ENCODE measurements around the gene NCOA6.

NCOA6 gene

GRCh38 chr20:34709831-34710567 is 115.5 kb downstream of the NCOA6 start:
- DNase-seq (ENCODE audit: low read depth, low spot score) = no peak
- H3K4me3 ChIP-seq (ENCODE audit: low read length) = peak overlapping the region; percentile 74

- peak; percentile 49 for DNase-seq (ENCODE audit: low read depth, low spot score)
- peak overlapping the region; percentile 74 for H3K4me3 ChIP-seq (ENCODE audit: low read length)
These were observed 116.2 kb downstream of the NCOA6 start for GRCh38 chr20:34709044-34709830.

DNA sequence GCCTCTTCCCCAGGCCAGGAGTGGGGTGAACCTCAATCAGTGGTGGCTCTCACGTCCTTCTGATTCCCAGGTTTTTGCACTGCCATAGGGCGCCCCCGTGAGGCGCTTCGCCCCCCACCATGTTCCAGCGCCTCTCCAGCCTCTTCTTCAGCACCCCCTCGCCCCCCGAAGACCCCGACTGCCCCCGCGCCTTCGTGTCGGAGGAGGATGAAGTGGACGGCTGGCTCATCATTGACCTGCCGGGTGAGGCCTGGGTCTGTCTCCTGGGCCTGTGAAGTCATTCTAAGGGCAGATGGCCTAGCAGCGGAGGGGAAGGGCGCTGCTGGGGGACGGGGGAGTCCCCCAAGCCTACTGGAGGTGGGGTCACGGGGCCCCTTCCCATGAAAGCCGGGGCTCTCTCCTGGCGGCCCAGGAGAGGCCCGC is 116.8 kb downstream of the NCOA6 start:
- DNase-seq (ENCODE audit: low read depth, low spot score) = no peak
- peak overlapping the region; percentile 74 for H3K4me3 ChIP-seq (ENCODE audit: low read length)

- no peak for DNase-seq (ENCODE audit: low read depth, low spot score)
- H3K4me3 ChIP-seq (ENCODE audit: low read length) = no peak overlapping the region
These were observed 118.3 kb downstream of the NCOA6 start for GRCh38 chr20:34706912-34707784.

- H3K4me3 ChIP-seq (ENCODE audit: low read length) = no peak overlapping the region
- DNase-seq (ENCODE audit: low read depth, low spot score) = no peak
These were observed 119.1 kb downstream of the NCOA6 start for GRCh38 chr20:34706302-34706875.

GRCh38 chr20:34705397-34706301 is 119.8 kb downstream of the NCOA6 start:
- H3K4me3 ChIP-seq (ENCODE audit: low read length) = no peak overlapping the region
- no peak for DNase-seq (ENCODE audit: low read depth, low spot score)

DNA sequence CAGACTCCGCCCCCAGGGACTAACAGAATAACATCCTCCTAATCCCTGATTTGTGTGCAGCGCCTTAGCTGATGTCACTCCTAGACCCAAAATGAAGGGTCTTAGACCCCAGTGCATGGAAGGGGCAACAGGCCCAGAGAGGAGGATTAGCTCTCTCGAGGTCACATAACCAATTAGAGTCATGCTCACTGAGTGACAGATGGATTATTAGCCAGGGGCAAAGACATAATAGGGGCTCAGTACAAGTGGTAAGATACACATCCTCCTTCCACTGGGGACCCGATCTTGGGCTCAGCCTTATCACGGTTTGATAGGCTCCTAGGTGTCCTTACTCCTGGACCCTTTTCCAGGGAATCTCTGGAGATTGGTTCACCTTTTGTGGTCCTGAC is 120.4 kb downstream of the NCOA6 start:
- no peak for DNase-seq (ENCODE audit: low read depth, low spot score)
- peak overlapping the region; percentile 85 for H3K4me3 ChIP-seq (ENCODE audit: low read length)

- peak; percentile 82 for DNase-seq (ENCODE audit: low read depth, low spot score)
- peak within 1 kb of the TSS; percentile 85 for H3K4me3 ChIP-seq (ENCODE audit: low read length)
These were observed 121.1 kb downstream of the NCOA6 start, which contains the start of gene TP53INP2 for GRCh38 chr20:34704177-34705007. Gene TP53INP2, plus strand, starts transcription at chr20:34704344. Its CDS starts 4,396 bp downstream, at chr20:34708740.

- peak overlapping the region; percentile 85 for H3K4me3 ChIP-seq (ENCODE audit: low read length)
- no peak for DNase-seq (ENCODE audit: low read depth, low spot score)
These were observed 121.9 kb downstream of the NCOA6 start for GRCh38 chr20:34703424-34704176.

GRCh38 chr20:34703061-34703423 is 122.4 kb downstream of the NCOA6 start:
- no peak for DNase-seq (ENCODE audit: low read depth, low spot score)
- H3K4me3 ChIP-seq (ENCODE audit: low read length) = peak overlapping the region; percentile 85; the same call in 1 of the 2 replicates

GRCh38 chr20:34701405-34702085 is 123.9 kb downstream of the NCOA6 start:
- no peak overlapping the region for H3K4me3 ChIP-seq (ENCODE audit: low read length)
- DNase-seq (ENCODE audit: low read depth, low spot score) = no peak

GRCh38 chr20:34693414-34693813 is 132.0 kb downstream of the NCOA6 start:
- DNase-seq (ENCODE audit: low read depth, low spot score) = no peak
- H3K4me3 ChIP-seq (ENCODE audit: low read length) = no peak overlapping the region

DNA sequence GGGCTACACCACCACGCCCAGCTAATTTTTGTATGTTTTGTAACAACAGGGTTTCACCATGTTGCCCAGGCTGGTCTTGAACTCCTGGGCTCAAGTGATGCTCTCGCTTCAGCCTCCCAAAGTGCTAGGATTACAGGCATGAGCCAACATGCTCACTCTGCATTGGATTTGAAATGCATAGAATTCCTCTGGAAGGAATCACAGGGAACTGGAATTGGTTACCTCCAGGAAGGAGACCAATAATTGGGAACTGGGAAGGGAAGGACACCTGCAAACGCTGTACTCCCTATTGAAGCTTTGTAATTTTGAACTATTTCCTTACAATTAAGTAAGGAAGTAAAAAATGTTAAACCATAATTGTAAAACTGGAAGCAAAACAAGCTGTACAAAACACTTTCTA is 133.6 kb downstream of the NCOA6 start:
- no peak overlapping the region for H3K4me3 ChIP-seq (ENCODE audit: low read length)
- no peak for DNase-seq (ENCODE audit: low read depth, low spot score)

DNA sequence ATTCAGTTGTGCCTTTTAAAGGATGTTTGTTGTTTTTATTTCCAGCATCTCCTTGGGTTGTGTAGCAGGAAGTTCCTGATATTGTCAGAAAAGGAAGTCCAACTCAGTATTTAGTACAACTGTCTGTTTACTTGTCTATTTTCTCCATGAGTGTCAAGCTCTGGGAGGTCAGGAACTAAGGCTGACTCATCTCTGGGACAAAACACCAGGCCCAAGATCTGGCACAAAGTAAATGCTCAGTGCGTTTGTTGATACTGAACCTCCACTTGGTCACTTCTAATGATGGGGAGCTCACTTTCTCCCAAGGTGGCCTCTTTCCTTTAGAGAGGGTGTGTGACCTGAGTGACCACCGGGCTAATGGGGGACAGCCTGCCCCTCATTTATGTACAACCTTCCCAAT is 136.0 kb downstream of the NCOA6 start:
- no peak overlapping the region for H3K4me3 ChIP-seq (ENCODE audit: low read length)
- DNase-seq (ENCODE audit: low read depth, low spot score) = no peak

- H3K4me3 ChIP-seq (ENCODE audit: low read length) = no peak overlapping the region
- DNase-seq (ENCODE audit: low read depth, low spot score) = no peak
These were observed 141.8 kb downstream of the NCOA6 start for GRCh38 chr20:34683667-34684066.

DNA sequence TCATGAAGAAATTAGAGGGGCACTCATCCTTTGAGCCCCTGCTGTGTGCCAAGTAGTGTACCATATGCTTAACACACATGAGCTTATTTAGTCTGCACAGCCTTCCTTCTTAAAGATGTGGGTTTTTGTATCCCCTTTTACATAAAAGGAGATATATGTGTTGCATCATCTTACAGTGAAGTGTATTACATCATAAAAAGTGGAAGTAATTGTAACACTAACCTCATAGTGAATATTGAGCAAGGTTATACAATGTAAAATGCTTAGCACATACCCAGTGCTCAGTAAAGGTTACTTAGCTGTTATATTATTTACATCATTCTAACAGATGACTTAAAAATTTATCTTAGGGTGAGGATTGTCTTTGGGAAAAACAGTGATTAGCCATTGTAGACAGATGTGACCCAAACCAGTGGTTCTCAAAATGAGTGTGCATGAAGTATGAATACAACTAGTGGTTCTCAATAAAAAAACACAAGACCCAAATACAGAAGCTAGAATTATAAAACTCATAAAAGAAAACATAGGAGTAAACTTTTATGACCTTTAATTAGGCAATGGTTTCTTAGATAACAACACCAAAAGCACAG is 144.8 kb downstream of the NCOA6 start:
- DNase-seq (ENCODE audit: low read depth, low spot score) = no peak

More for the DNA sequence above, 144.8 kb downstream of the NCOA6 start:
- H3K4me3 ChIP-seq (ENCODE audit: low read length) = no peak overlapping the region
